Stimulated activated CD4-positive, alpha-beta T cell treated with anti-CD3 and anti-CD28 coated beads, TNF-alpha, amount 100 ng/mL, for 1 hour (primary cell): ENCODE measurements around the gene ADD1.
A peak's percentile ranks its signal among the peaks of the same experiment; 100 is the strongest.
"Not testable (repeated sequence)": the region's sequence is repeated elsewhere in the genome, so short reads cannot be mapped to it uniquely, and the experiment has no call there.

Experiments used
- DNase-seq, 3 donors: peaks; one replicate each; pipeline ENCODE4 v3.0.0-alpha.2; 2020; ENCODE audit warnings: low read depth in 3 of 3, low spot score in 1 of 3

The ADD1 gene

DNA sequence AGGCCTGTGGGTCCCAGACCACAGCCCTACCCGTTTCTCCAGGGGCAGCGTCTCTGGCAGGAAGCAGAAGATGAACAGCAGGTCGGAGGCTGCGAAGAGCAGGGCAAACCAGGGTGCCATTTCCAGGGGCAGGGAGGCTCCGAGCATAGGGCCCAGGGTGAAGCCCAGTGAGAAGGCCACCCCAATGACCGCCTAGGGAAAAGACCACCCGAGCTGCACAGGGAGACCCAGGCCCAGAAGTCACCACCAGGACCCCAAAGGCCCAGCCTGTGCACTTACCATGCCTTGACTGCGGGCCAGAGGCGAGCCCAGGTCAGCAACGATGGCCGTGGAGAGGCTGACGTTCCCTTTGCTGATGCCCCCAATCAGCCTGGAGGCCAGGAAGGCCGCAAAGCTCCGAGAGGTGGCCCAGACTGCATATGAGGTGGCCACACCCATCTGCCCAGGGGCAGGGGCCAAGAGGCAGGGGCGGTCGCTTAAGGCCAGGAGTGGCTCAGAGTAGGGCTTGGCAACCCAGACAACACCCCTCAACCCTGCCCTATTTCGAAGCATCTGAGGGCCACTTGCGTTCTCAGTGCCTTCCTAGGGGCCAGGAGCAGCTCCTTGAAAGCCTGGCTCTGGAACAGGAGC lies 88.8 kb downstream of the ADD1 start:
- DNase-seq: no peak

DNA sequence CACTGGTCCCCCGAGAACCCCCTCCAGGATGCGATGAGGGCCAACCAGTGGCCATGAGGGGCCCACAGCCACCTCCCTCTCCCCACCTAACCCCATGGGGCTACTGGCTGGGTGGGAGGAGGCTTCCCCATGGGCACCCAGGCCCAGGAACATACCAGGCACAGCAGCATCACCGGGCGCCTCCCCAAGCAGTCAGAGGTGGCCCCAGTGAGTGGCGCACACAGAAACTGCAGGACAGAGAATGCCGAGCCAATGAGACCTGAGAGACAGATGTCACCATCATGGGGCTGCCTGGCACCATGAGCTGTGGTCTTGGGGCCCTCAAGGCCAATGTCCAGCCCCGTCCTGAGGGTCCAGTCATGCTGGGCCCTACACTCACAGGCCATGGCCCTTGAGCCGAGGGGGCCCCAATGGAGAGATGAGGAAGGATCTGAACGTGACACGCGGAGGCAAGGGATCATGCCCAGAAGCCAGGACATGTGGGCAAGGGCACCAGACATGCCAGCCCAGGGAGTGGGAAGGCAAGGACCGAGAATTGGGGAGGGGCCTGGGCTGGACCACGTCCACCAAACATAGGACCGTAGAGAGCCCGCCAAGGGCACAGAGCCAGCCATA lies 89.4 kb downstream of the ADD1 start:
- DNase-seq: no peak

DNA sequence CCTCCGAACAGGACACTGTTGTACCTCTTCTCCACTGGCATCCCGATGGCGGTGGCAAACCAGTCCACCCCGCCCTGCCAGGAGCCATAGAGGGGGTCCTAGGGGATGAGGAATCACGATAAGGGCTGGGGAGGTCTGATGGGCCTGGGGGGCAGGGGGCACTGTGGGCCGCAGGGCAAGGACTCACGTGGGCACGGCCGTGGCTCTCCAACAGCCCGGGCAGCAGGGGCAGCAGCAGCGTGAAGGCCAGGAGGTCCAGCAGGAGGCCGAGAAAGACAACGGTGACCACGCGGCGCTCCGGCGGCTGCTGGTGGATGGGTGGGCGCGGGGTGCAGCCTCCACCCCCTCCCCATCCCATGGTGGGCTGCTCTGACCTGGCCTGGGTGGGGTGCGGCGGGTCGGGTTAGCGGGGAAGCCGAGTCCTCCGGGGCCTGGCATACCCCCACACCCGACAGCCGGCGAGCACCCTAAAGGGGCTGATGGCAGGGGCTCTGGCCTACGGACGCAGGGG lies 90.0 kb downstream of the ADD1 start:
- no peak for DNase-seq

DNA sequence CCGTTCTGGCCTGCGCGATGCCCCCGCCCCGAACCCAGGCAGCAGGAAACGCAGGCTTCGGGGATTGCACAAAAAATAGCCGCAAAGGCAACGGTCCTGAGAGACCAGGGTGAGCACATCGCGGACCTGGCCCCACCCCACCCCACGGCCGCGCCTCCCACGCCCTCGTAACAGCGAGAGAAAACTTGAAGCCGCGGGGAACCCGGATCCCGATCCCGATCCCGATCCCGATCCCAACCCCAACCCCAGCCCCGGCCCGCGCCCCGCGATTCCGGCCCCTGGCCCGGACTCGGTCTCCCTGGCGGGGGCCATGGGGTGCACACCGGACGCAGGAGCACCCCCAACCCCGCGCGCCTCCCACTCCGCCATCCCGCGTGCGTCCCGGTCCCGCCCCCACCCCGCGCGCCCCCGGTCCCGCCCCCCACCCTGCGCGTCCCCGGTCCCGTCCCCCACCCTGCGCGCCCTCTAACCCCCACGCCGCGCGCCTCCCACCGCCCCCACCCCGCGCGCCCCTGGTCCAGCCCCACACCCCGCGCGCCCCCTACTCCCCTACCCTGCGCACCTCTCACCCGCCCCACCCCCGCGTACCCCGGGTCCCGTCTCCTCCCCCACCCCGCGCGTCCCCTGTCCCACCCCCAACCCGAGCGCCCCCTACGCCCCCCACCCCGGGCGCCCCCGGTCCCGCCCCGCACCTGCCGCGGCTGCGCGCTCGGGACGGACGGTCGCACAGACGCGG lies 90.6 kb downstream of the ADD1 start:
- DNase-seq: peak in 1 of 3 donors; percentile 23

DNA sequence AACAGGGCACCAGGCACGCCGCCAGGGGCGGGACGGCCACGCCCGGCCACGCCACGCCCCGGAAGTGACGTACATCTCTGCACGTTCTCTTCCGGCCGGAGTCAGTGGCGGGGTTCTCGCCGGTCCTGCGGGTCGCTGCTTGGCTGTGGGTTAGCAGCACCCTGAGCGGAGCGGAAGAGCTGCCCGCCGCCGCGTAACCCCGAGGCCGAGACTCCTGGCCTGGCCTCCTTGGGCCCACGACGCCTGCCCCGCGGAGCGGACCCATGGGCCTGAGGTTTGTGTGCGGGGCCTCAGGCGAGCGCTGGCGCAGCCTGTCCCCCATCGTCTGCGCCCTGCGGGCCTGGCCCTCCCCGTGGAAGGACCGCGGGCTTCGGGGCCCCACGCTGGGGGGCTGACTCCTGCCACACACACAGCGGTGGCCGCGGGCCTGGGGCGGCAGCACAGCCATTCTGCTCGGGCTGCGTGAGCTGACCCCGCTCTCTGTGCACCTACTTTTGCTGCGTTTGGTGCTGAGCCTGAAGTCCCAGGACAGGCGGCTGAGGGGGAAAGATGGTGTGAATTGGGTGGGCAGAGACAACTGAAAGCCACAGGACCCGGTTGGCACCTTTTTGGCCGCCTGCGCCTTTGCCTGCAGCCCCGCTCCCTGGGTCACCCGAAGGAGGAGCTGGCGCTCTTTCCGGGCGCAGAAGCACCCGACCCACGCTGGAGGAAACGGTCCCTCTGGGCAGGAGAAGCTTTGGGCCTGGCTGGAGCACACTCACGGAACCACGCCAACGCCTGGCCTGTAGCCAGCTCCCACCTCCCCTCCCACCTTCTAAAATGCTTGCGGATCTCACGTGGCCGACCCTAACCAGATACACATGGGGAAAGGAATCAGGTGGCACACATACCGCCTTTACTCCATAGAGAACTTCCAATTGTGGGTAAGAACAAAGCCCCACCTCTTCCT lies 91.4 kb downstream of the ADD1 start:
- peak; percentile 89 to 99 (median 90) for DNase-seq

DNA sequence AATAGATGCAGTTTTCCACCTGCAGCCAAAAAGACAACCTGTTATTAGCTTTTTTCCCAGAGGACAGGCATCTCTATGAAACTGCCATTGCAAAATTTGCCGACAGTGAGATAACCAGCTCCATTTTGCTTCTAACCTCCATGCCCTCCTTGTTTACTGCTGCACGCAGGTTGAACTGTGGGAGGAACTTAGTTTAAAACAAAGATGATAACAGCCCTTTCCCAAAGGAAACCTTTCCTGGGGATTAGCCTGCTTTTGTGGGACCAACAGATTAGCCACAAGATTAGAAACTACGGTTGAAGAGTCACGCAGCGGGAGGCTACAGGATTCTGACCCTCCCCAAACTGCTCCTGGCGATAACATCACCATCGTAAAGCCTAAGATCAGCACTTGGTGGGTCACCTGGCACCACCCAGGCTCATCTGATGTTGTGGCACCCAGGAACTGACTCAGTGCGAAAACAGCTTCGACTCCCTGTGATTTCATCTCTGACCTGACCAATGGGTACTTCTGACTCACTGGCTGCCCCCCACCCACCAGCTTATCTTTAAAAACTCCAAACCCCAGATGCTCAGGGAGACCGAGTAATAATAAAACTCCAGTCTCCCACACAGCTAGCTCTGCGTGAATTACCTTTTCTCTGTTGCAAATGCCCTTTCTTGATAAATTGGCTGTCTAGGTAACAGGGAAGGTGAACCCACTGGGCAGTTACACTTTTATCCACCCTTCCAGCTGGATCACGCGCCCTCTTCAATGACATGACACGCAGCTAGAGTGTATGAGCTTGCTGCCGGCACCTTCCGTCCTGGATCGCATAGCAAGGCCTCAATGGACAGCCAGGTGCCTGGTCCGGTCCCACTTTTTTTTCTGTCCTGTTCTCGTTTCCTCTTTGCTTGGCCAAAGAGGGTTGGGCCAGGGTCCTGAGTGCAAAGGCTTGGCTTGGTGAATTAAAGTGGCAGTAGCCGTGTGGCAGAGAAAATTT lies 92.4 kb downstream of the ADD1 start:
- DNase-seq: no peak

DNA sequence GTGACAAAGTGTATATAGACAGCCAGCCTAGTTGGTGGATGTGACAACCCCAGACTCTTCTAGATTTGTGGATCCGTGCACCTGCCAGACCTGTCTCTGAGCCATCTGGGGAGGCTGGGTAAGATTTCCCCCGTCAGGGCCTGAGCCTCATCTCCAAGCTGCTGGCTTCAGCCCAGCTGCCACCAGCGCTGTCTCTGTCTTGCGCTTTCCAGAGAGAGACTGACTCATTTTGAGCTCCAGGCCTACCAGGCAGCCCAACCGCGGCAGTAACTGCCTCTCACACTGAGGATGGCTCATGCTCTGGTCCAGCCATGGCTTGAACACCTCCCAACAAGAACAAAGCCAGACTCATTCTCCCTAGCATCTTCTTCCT lies 93.1 kb downstream of the ADD1 start:
- DNase-seq: no peak

DNA sequence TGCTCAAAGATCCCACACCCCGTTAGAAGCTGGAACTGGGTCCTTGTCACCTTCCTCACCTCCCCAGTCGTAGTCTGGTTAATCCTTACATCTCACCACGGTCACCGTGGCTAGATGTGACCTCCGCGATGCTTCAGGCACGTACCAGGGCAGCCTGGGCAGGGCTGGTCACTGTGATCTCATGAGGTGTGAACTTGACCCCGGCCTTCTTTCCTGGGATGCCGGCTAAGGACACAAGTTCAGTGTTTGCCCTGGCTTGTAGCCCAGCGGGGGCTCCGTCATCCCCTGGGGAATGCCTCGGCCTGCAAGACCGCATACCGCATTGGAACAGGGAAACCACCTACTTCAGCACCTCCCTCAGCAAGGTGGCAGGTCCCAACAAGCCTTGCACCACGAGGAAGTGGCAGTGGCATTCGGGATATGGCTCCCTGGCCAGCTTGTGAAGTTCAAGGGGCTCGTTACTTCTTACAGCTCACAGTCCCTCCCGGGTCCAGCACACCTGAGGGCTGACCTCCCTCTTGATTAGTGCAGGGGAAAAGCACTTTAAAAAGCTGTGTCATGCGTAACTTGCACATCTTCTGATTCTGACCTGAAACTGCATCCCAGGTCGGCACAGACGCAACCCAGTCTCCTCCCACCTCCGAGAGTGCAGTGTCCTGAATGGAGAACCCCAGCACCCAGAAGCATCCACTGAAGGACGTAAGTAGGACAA lies 93.7 kb downstream of the ADD1 start:
- no peak for DNase-seq

DNA sequence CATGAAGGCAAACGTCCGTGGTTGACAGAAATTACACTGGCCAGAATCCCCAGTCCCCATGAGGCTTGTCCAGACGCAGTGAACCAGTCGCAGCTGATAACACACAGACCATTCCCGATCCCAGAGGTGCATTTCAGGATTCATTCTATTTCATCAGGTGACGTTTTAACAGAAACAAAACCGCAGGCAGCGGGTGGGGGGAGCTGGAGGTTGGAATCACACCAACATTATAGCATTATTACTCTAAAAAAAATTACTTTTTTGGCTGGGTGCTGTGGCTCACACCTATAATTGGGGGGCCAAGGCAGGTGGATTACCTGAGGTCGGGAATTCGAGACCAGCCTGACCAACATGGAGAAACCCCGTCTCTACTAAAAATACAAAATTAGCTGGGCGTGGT lies 94.3 kb downstream of the ADD1 start:
- DNase-seq: no peak

DNA sequence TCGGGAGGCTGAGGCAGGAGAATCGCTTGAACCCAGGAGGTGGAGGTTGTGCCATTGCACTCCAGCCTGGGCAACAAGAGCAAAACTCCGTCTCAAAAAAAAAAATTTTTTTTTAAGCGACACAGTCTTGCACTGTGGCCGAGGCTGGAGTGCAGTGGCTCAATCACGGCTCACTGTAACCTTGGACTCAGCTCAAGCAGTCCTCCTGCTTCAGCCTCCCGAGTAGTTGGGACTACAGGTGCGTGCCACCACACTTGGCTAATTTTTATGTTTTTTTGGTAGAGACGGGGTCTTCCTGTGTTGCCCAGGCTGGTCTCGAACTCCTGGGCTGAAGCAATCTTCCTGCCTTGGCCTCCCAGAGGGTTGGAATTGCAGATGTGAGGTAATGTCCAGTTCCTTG lies 94.8 kb downstream of the ADD1 start:
- DNase-seq: not testable (repeated sequence)

DNA sequence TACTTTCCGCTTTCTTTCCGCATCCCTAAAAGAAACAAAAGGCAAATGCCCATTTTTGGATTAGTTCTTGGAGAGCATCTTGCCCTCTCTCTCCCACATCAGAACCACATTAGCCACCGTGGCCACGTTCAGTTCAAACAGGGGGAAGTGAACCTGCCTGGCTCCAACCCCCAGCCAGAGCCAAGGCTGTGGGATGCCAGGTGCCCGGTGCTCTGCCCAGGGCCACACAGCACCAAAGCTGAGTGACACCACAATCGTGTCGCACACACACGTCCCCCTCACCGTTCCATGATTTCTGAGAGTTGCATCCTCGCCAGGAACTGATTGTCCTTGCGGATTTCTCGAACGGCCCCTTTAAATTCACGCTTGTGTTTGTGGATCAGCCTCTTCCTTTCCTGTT lies 95.3 kb downstream of the ADD1 start:
- DNase-seq: no peak

DNA sequence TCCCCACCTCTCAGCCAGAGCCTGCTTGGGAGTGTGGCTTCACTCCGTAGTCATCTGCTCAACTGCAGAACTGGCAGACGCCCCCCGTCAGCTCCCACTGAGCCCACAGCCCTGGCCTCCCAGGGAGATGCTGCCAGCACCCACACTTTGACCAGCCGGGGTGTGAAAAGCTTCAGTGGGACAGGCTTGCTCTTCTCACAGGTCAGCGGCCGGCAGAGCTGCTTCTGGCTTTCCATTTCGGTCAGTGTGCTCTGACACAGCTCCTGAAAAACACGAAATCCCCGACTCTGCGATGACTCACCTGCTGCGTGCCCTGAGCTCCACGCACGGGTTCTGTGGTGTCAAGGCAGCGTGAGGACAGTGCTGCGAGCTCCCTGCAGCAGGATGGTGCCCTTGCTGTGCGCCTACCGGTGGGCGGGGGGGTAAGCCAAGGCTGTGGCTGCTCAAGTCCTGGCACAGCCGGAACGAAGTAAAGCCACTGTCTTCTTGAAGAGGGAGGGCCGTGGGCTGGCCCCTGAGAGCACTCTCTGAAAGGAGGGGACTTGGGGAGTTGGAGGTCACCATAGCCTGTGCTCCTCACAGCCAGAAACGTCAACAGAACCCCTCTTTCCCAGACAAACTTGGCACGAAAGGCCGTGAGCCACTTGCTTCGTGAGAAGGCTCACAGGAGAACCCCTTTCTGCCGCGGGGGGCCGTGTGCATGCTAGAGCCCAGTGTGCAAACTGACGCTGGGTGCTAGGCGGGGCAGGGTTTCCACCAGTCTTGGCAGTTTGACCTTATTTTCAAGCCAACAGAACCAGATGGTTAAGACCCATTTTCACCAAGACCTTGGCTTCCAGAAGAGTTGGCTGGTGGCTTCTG lies 96.0 kb downstream of the ADD1 start:
- no peak for DNase-seq

DNA sequence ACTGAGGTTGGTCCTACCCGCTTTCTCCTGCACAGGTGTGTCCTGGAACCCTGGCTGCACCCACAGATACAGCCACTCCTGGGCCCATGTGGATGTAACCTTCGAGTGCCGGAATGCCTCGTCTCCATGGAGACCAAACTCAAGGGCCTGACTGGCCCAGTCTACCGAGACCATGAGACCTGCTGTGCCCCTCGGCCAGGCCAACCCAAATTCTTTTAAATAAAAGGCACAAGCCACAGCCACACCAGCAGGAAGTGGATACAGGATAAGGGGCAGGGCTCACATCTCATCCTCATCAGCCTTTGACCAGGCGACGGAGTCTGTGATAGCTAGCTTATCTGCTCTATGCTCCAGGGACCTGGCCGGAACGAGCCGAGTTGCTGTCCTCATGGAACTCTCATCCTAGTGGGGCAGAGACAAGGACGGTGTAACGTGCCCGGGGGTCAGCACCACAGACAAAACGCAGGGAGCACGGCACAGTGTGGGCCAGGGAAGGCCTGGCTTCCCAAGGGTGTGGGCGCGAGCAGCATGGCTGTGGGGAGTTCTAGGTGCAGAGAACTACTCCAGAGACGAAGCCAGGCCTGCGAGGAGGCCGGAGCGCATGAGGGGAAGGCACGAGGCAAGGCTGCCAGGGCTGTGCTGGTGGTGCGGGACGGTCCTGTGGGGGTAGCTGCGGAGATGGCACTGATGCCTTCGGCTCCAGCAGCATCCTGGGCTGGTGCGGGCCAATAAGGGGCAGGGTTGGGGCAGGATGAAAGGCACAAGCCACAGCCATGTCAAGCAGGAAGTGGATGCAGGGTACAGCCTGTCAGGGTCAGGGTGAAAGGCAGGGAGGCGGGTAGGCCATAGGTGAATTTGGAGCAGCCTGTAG lies 96.9 kb downstream of the ADD1 start:
- DNase-seq: no peak

DNA sequence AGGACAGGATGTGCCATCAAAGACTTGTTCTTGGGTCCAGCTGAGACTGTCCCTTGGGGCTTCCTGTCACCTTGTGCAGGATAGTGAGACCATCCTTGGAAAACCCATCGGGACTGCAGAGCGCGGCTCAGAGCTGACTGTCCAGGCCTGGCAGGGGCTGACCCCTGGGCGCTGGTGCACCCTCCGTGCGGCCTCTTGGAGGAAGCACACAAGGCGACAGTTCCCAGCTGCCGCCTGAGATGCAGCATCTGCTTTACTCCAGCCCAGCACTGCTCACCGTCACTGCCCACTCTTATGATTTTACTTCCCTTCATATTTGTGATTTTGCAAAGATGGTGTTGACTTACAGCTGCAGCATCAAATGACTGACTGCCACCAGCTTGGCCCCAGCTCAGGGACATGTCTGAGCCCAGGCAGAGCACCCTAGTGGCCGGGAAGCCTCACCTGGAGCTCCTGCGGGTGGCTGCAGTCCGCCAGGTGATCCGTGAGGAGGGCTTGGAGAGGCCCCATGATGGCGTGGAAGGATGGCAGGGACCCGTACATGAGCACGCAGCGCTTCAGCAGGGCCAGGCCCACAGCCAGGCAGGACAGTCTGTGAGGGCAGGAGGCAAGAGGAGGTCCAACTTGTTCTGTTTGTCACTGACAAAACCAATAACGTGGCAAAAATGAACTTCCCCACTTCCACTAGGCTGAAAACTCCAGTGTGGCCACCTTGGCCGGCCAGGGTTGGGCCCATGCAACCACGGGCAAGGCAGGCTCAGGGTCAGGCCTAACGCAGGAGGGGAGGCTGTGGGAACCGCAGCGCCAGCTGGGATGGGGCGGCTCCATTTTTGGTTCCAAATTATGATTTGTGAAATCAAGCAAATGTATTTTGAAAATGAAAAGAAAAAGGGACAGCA lies 97.7 kb downstream of the ADD1 start:
- DNase-seq: no peak

DNA sequence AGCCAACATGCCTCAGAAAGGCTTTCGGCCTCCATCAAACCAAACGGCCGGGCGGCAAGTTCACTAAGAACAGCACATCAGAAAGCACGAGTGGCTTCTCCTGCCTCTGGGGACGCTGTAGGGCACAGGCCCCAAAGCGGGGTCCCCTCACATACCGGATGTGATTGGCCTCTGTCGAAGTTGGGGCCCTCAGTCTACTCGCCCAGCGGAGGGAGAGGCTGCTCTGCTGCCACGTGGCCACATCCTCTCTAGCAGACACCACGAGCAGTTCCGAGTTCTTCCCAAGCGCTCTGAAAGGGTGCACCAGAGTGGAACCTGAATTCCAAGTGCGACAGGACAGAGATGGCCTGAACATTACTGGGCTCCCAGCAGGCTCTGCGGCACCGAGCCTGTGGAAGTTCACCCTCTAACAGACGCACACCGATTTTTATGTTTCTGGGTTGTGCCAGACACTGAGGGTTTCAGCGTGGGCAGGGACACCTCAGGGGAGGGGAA lies 98.4 kb downstream of the ADD1 start:
- DNase-seq: no peak
